ENCODE measurements around the gene PLXDC1. TPM values are rescaled to one million over a fixed set of nuclear protein-coding genes. Genes with fewer than 3 reads are reported as not detected.
"Not testable (repeated sequence)": the region's sequence is repeated elsewhere in the genome, so short reads cannot be mapped to it uniquely, and the experiment has no call there.

The PLXDC1 gene
- total RNA-seq, 1 donor from 2014 or later: 0.52 TPM

DNA sequence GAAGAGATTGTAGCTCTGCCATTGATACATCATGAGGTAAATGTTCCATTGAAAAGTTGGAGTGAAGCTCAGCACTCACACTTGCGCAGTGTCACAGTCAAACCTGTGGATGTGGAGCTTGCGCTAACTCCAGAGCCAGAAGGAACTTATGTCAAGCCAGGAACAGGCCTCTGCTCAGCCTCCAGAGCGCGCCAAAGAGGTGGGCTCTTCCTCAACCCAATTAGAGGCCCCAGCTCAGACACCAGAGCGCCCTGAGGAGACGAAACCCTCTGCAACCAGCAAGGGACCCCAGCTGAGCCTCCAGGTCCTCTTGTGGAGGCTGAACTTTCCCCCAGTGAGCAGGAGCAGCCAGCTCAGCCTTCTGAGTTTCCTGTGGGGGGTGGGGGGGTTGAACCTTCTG lies 122.7 kb downstream of the PLXDC1 start:
- H3K9ac ChIP-seq (ENCODE audit: low read depth in 1 of 3, low read length in 3 of 3): no peak overlapping the region
- no peaks in the 10 kb centered on the region for H3K9me3 ChIP-seq (ENCODE audit: control insufficient read depth in 3 of 3, low read length in 3 of 3)
- H3K27ac ChIP-seq (ENCODE audit: low read depth, low read length): no peak overlapping the region
- no peak overlapping the region for H3K4me3 ChIP-seq (ENCODE audit: low read length in 3 of 3)
- peaks cover 3 to 8% (median 4%) of the 10 kb centered on the region in 3 donors for H3K4me1 ChIP-seq (ENCODE audit: control insufficient read depth in 3 of 3, insufficient read depth in 3 of 3, low read length in 3 of 3)
- H3K36me3 ChIP-seq (ENCODE audit: control insufficient read depth in 3 of 3, insufficient read depth in 3 of 3, low read length in 3 of 3): no peaks in the 10 kb centered on the region
- peaks cover 0 to 3% (median 0%) of the 10 kb centered on the region in 3 donors for H3K27me3 ChIP-seq (ENCODE audit: control insufficient read depth in 3 of 3, insufficient read depth in 3 of 3, low read length in 3 of 3)

DNA sequence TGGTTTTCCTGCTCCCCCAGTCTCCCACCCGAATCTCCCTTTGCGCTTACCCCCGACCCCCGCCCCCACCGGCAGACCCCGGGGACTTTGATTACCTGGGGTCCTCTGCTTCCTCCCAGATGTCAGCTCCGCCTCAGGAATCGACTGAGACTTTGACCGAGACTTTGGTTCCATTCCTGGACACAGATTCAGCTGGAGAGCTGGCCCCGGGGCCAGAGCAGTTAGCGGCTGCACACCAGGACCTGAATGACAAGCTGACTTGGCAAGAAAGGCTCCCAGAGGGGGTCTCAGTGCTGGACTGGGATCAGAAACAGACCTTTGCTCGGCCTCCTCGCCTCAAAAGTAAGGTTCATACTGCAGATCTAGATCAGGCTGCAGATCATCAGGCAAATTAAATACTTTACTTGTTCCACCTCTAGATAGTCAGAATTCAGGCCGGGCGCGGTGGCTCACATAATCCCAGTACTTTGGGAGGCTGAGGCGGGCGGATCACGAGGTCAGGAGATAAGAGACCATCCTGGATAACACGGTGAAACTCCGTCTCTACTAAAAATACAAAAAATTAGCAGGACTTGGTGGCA lies 123.9 kb downstream of the PLXDC1 start:
- Histone ChIP-seq H3K27ac (ENCODE audit: low read depth, low read length) (no peak overlapping the region), H3K9ac (ENCODE audit: low read depth in 1 of 3, low read length in 3 of 3) (peak overlapping the region; percentile 51 to 74 (median 59)), H3K4me3 (ENCODE audit: low read length in 3 of 3) (peak overlapping the region; percentile 54 to 61 (median 59))

DNA sequence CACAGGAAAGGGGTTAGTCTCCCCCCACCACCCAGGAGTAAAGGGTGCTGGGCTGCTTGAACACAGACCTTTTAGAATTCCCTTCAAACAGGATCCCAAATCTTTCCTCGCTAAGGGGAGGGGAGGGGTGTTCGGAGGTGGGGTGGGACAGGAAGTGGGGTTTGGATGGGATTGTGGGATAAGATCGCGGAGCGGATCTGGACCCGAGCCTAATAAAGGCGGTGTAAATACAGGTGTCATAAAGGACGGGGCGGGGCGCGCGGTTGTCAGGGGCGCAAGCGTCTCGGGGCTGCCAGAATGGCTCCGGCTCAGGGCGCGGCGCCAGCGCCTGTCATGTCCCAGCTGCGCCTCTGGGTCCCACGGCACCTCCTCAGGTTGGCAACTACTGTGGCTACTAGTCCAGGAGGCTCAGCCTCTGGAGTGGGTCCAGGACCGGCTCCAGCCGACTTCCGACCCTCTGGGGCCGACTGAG lies 124.4 kb downstream of the PLXDC1 start:
- Histone ChIP-seq H3K36me3 (ENCODE audit: control insufficient read depth in 3 of 3, insufficient read depth in 3 of 3, low read length in 3 of 3) (no peaks in the 10 kb centered on the region), H3K27me3 (ENCODE audit: control insufficient read depth in 3 of 3, insufficient read depth in 3 of 3, low read length in 3 of 3) (peaks cover 0 to 3% (median 0%) of the 10 kb centered on the region in 3 donors), H3K4me1 (ENCODE audit: control insufficient read depth in 3 of 3, insufficient read depth in 3 of 3, low read length in 3 of 3) (peaks cover 3 to 8% (median 4%) of the 10 kb centered on the region in 3 donors), H3K27ac (ENCODE audit: low read depth, low read length) (no peak overlapping the region), H3K9ac (ENCODE audit: low read depth in 1 of 3, low read length in 3 of 3) (peak overlapping the region; percentile 51 to 74 (median 59)), H3K9me3 (ENCODE audit: control insufficient read depth in 3 of 3, low read length in 3 of 3) (no peaks in the 10 kb centered on the region), H3K4me3 (ENCODE audit: low read length in 3 of 3) (peak overlapping the region; percentile 54 to 61 (median 59))

More for the DNA sequence above, 123.9 kb downstream of the PLXDC1 start:
- Histone ChIP-seq H3K9me3 (ENCODE audit: control insufficient read depth in 3 of 3, low read length in 3 of 3) (no peaks in the 10 kb centered on the region), H3K36me3 (ENCODE audit: control insufficient read depth in 3 of 3, insufficient read depth in 3 of 3, low read length in 3 of 3) (no peaks in the 10 kb centered on the region), H3K4me1 (ENCODE audit: control insufficient read depth in 3 of 3, insufficient read depth in 3 of 3, low read length in 3 of 3) (peaks cover 3 to 8% (median 4%) of the 10 kb centered on the region in 3 donors), H3K27me3 (ENCODE audit: control insufficient read depth in 3 of 3, insufficient read depth in 3 of 3, low read length in 3 of 3) (peaks cover 0 to 3% (median 0%) of the 10 kb centered on the region in 3 donors)

DNA sequence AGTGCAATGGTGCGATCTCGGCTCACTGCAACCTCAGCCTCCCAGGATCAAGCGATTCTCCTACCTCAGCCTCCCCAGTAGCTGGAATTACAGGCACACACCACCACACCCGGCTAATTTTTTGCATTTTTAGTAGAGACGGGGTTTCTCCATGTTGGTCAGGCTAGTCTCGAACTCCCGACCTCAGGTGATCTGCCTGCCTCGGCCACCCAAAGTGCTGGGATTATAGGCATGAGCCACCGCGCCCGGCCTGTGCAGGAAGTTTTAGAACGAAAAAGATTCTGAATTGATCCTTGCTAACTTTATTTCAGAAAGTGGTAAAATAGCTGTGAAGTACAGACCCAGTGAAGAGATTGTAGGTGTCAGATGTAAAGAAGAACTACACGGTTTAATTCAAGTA lies 125.1 kb downstream of the PLXDC1 start:
- H3K27ac ChIP-seq (ENCODE audit: low read depth, low read length); H3K4me3 ChIP-seq (ENCODE audit: low read length in 3 of 3); H3K9me3 ChIP-seq (ENCODE audit: control insufficient read depth in 3 of 3, low read length in 3 of 3); H3K27me3 ChIP-seq (ENCODE audit: control insufficient read depth in 3 of 3, insufficient read depth in 3 of 3, low read length in 3 of 3); H3K36me3 ChIP-seq (ENCODE audit: control insufficient read depth in 3 of 3, insufficient read depth in 3 of 3, low read length in 3 of 3); H3K4me1 ChIP-seq (ENCODE audit: control insufficient read depth in 3 of 3, insufficient read depth in 3 of 3, low read length in 3 of 3): not testable (repeated sequence)
- H3K9ac ChIP-seq (ENCODE audit: low read depth in 1 of 3, low read length in 3 of 3): peak overlapping the region in 1 of 3 donors; percentile 59

DNA sequence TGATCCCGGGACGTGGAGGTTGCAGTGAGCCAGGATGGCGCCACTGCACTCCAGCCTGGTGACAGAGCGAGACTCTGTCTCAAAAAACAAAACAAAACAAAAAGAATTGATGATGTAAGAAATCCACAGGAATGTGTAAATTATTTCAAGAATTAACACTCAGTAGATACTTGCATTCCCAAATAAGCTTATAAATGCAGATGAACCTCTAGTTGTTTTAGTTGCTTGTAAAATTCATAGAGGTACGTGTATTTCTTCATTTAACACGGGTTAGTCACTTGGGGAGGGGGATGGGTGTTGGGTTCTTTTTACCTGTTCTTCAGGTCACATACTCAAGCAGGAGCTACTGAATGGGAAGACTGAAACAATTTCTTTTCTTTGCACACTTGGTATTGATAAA lies 128.5 kb downstream of the PLXDC1 start:
- no peaks in the 10 kb centered on the region for H3K9me3 ChIP-seq (ENCODE audit: control insufficient read depth in 3 of 3, low read length in 3 of 3)
- no peak overlapping the region for H3K9ac ChIP-seq (ENCODE audit: low read depth in 1 of 3, low read length in 3 of 3)

DNA sequence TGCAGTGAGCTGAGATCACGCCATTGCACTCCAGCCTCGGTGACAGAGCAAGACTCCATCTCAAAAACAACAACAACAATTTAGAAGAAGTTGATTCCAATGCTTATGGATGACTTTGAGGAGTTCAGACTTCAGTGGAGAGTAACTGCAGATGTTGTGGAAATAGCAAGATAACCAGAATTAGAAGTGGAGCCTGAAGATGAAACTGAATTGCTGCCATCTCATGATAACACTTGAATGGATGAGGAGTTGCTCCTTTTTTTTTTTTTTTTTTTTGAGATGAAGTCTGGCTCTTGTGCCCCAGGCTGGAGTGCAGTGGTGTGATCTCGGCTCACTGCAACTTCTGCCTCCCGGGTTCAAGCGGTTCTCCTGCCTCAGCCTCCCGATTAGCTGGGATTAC lies 131.4 kb downstream of the PLXDC1 start:
- not testable (repeated sequence) for H3K9ac ChIP-seq (ENCODE audit: low read depth in 1 of 3, low read length in 3 of 3); H3K4me3 ChIP-seq (ENCODE audit: low read length in 3 of 3); H3K36me3 ChIP-seq (ENCODE audit: control insufficient read depth in 3 of 3, insufficient read depth in 3 of 3, low read length in 3 of 3); H3K27me3 ChIP-seq (ENCODE audit: control insufficient read depth in 3 of 3, insufficient read depth in 3 of 3, low read length in 3 of 3); H3K4me1 ChIP-seq (ENCODE audit: control insufficient read depth in 3 of 3, insufficient read depth in 3 of 3, low read length in 3 of 3); H3K9me3 ChIP-seq (ENCODE audit: control insufficient read depth in 3 of 3, low read length in 3 of 3); H3K27ac ChIP-seq (ENCODE audit: low read depth, low read length)

More for the DNA sequence above, 128.5 kb downstream of the PLXDC1 start:
- H3K4me1 ChIP-seq (ENCODE audit: control insufficient read depth in 3 of 3, insufficient read depth in 3 of 3, low read length in 3 of 3): peaks cover 3 to 8% (median 4%) of the 10 kb centered on the region in 3 donors
- no peaks in the 10 kb centered on the region for H3K36me3 ChIP-seq (ENCODE audit: control insufficient read depth in 3 of 3, insufficient read depth in 3 of 3, low read length in 3 of 3)
- no peak overlapping the region for H3K4me3 ChIP-seq (ENCODE audit: low read length in 3 of 3)
- no peaks in the 10 kb centered on the region for H3K27me3 ChIP-seq (ENCODE audit: control insufficient read depth in 3 of 3, insufficient read depth in 3 of 3, low read length in 3 of 3)
- no peak overlapping the region for H3K27ac ChIP-seq (ENCODE audit: low read depth, low read length)

DNA sequence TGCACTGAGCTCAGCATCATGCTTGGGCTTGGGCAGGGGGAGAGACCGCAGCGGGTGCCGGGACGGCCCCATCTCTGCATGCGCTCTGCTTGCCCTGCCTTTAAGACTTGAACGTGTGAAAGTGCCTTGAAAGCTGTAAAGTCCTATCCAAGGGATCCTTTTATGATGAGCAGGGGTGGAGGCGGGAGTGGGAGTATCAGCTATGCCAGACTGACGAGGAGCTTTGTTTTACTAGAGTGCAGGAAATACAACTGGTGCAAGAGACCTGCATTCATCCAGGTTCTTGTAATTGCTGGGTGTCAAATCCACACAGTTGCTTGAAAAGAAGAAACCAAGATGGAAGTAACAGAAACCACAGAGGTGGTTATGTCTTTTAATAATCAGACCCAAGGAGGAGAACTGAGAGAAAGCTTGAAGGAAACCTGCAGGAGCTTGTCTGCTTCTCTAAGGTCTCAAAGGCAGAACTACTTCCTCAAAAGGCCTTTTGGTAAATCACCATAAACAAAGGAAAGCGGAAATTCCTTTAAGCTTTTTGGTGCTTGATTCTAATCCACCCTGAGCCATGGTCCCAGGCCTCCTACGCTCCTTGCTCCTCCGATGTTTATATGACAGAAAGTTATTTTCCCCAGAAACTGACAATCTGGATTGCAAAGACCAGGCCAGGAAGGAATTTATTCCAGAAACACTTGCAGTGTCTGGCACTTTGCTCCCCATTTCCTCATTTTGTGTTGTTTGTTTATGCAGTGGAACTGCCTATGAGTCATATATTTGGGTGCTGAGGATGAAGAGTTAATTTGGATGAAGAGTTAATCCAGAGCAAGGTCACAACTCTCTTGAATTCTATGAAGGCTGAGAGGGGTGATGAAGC lies 132.9 kb downstream of the PLXDC1 start:
- peaks cover 0 to 2% (median 0%) of the 10 kb centered on the region in 3 donors for H3K4me1 ChIP-seq (ENCODE audit: control insufficient read depth in 3 of 3, insufficient read depth in 3 of 3, low read length in 3 of 3)
- H3K36me3 ChIP-seq (ENCODE audit: control insufficient read depth in 3 of 3, insufficient read depth in 3 of 3, low read length in 3 of 3): no peaks in the 10 kb centered on the region
- no peaks in the 10 kb centered on the region for H3K27me3 ChIP-seq (ENCODE audit: control insufficient read depth in 3 of 3, insufficient read depth in 3 of 3, low read length in 3 of 3)
- no peaks in the 10 kb centered on the region for H3K9me3 ChIP-seq (ENCODE audit: control insufficient read depth in 3 of 3, low read length in 3 of 3)
- no peak overlapping the region for H3K9ac ChIP-seq (ENCODE audit: low read depth in 1 of 3, low read length in 3 of 3)
- H3K27ac ChIP-seq (ENCODE audit: low read depth, low read length): no peak overlapping the region
- no peak overlapping the region for H3K4me3 ChIP-seq (ENCODE audit: low read length in 3 of 3)

DNA sequence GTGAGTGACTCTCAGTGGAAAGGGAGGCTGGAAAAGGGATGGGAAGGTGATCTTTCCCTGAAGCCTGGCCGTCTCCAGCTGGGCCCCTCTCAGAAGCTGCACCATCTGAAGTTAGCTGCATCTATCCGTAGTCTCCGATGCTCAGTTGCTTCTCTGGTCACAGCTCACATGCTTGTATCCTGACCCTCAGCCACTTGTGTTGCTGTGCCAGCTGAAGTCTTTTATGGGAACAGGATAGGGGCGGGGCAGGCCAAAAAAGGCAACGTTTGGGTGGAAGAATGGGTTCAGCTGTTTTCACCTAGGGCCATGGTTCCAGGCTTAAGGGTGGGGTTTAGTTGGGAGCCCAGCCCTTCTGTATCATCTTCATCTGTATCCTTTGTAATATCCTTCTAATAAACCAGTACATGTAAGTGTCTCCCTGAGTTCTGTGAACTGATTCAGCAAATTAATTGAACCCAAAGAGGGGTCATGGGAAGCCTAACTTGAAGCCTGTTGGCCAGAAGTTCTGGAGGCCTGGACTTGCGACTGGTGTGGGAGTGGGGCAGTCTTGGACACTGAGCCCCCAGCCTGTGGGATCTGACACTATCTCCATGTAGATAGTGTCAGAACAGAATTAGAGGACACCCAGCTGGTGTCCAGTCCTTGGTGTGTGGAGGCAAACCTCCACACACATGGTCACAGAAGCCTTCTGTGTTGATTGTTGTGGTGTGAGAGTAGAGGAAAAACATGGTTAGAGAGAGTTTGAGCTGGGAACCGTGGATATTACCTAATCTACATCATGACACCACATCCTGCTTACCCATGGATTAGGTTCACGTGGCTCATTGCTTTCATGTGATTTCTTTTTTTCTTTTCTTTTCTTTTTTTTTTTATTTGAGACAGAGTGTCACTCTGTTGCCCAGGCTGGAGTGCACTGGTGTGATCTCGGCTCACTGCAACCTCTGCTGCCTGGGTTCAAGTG lies 135.0 kb downstream of the PLXDC1 start:
- H3K9ac ChIP-seq (ENCODE audit: low read depth in 1 of 3, low read length in 3 of 3): no peak overlapping the region
- H3K4me1 ChIP-seq (ENCODE audit: control insufficient read depth in 3 of 3, insufficient read depth in 3 of 3, low read length in 3 of 3): peaks cover 0 to 2% (median 0%) of the 10 kb centered on the region in 3 donors

DNA sequence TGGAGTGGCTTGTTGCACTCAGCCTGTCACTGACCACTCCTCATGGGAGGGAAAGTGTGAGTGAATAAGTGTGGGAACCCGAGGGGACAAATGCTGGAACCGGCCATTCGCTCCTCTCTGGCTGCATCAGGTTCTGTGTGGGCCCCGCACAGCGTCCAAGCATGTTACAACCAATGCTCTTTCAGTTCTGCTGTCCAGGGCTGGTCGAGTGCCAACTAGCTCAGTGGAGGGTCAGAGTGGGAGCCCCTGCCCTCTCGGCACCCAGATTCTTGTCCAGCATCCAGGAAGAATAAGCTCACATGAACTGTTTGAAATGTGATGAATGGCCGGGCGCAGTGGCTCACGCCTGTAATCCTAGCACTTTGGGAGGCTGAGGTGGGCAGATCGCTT lies 135.9 kb downstream of the PLXDC1 start:
- Histone ChIP-seq H3K4me1 (ENCODE audit: control insufficient read depth in 3 of 3, insufficient read depth in 3 of 3, low read length in 3 of 3) (peaks cover 0 to 2% (median 0%) of the 10 kb centered on the region in 3 donors), H3K27ac (ENCODE audit: low read depth, low read length) (no peak overlapping the region), H3K9me3 (ENCODE audit: control insufficient read depth in 3 of 3, low read length in 3 of 3) (no peaks in the 10 kb centered on the region), H3K9ac (ENCODE audit: low read depth in 1 of 3, low read length in 3 of 3) (no peak overlapping the region), H3K4me3 (ENCODE audit: low read length in 3 of 3) (no peak overlapping the region), H3K36me3 (ENCODE audit: control insufficient read depth in 3 of 3, insufficient read depth in 3 of 3, low read length in 3 of 3) (no peaks in the 10 kb centered on the region), H3K27me3 (ENCODE audit: control insufficient read depth in 3 of 3, insufficient read depth in 3 of 3, low read length in 3 of 3) (no peaks in the 10 kb centered on the region)

More for the DNA sequence above, 135.0 kb downstream of the PLXDC1 start:
- H3K27ac ChIP-seq (ENCODE audit: low read depth, low read length): no peak overlapping the region
- no peaks in the 10 kb centered on the region for H3K9me3 ChIP-seq (ENCODE audit: control insufficient read depth in 3 of 3, low read length in 3 of 3)
- H3K27me3 ChIP-seq (ENCODE audit: control insufficient read depth in 3 of 3, insufficient read depth in 3 of 3, low read length in 3 of 3): no peaks in the 10 kb centered on the region
- H3K4me3 ChIP-seq (ENCODE audit: low read length in 3 of 3): no peak overlapping the region
- no peaks in the 10 kb centered on the region for H3K36me3 ChIP-seq (ENCODE audit: control insufficient read depth in 3 of 3, insufficient read depth in 3 of 3, low read length in 3 of 3)
